Muscle layer of duodenum (tissue), 2 donors: Measurements from ENCODE around the gene NIBAN1.
"Not testable (repeated sequence)": the region's sequence is repeated elsewhere in the genome, so short reads cannot be mapped to it uniquely, and the experiment has no call there.

Experiments
- H3K27ac ChIP-seq: one replicate; pipeline ENCODE4 v1.7.0; 2013; ENCODE audit warnings: mild to moderate bottlenecking, low read length
- H3K27me3 ChIP-seq: one replicate; pipeline ENCODE4 v1.7.0; 2013; ENCODE audit warnings: low read depth, mild to moderate bottlenecking, control low read depth, low read length
- H3K36me3 ChIP-seq, 2 donors: one replicate each; pipeline ENCODE4 v1.7.0; 2013; ENCODE audit warnings: low read length in 2 of 2, control low read depth in 1 of 2, mild to moderate bottlenecking in 1 of 2; ENCODE audit not compliant: insufficient read depth in 2 of 2, control insufficient read depth in 1 of 2
- H3K4me1 ChIP-seq, 2 donors: one replicate each; pipeline ENCODE4 v1.7.0; 2013; ENCODE audit warnings: low read length in 2 of 2, mild to moderate bottlenecking in 2 of 2, control low read depth in 1 of 2, moderate library complexity in 1 of 2; ENCODE audit not compliant: insufficient read depth in 2 of 2, control insufficient read depth in 1 of 2
- H3K4me3 ChIP-seq, 2 donors: one replicate each; pipeline ENCODE4 v1.7.0; 2013; ENCODE audit warnings: low read length in 2 of 2, low read depth in 1 of 2, mild to moderate bottlenecking in 1 of 2
- H3K9me3 ChIP-seq, 2 donors: one replicate each; pipeline ENCODE4 v1.7.0; 2013; ENCODE audit warnings: low read length in 2 of 2, control low read depth in 1 of 2, mild to moderate bottlenecking in 1 of 2; ENCODE audit not compliant: control insufficient read depth in 1 of 2
- donor health status: healthy.

NIBAN1 gene, protein sequence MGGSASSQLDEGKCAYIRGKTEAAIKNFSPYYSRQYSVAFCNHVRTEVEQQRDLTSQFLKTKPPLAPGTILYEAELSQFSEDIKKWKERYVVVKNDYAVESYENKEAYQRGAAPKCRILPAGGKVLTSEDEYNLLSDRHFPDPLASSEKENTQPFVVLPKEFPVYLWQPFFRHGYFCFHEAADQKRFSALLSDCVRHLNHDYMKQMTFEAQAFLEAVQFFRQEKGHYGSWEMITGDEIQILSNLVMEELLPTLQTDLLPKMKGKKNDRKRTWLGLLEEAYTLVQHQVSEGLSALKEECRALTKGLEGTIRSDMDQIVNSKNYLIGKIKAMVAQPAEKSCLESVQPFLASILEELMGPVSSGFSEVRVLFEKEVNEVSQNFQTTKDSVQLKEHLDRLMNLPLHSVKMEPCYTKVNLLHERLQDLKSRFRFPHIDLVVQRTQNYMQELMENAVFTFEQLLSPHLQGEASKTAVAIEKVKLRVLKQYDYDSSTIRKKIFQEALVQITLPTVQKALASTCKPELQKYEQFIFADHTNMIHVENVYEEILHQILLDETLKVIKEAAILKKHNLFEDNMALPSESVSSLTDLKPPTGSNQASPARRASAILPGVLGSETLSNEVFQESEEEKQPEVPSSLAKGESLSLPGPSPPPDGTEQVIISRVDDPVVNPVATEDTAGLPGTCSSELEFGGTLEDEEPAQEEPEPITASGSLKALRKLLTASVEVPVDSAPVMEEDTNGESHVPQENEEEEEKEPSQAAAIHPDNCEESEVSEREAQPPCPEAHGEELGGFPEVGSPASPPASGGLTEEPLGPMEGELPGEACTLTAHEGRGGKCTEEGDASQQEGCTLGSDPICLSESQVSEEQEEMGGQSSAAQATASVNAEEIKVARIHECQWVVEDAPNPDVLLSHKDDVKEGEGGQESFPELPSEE

DNA sequence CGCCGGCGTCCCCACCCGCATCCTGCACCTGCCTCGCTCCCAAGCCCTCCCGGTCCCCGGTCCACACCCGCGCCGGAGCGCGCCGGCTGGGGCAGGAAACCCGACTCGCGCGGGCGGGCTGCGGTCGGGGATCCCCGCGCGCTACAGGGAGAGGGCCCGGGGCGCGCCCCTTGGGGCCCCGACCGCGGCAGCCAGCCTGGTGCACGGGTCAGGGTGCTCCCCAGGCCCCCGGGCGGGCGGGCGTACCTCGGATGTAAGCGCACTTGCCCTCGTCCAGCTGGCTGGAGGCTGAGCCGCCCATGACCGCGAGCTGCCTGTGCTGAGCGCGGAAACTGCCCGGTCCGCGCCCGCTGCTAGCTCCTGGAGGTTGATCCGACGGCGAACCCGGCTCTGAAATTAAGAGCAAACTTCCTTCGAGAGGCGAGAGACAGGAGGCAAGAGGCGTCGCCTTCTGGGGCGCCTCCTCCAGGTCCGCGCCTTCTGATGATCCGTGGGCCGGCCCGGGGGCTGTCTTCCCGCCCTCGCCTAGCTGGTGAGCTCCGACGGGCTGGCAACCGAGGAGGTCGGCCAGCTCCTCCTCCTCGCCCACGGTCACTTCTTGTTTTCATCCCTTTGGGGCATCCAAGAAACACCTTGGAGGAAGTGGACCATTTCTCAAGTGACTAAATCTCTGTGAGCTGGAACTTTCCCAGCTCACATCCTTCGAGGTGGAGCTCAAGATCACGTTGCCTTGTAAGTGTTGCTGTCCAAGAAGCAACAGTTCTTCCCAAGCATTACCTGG lies at the start of gene NIBAN1:
NIBAN1 (minus strand) TSS at position 453 of the 781 bp plus-strand sequence; CDS start at position 301, 152 bp downstream.
- Histone ChIP-seq H3K4me3 (peak within 1 kb of the TSS; percentile 85 to 94), H3K27me3 (no peaks in the 10 kb centered on the region), H3K4me1 (peaks cover 0 to 3% of the 10 kb centered on the region in 2 donors), H3K36me3 (no peaks in the 10 kb centered on the region), H3K27ac (peak within 1 kb of the TSS; percentile 83), H3K9me3 (no peaks in the 10 kb centered on the region)

DNA sequence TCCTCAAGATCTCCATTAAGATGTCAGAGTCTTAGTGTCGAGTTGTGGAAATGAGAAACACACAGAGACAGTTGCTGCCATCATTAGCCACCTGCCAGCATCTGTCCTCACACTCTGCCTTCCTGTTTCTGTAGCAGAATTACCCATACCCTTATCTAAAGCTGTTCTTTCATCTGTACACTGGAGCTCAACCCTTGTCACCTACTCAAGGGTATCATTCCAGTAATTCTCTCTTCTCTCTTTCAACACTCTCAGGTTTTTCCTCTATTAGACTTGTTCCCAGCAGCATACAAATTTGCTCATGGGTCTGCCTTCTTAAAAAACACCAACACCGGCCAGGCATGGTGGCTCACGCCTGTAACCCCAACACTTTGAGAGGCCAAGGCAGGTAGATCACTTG lies 43.7 kb upstream of the NIBAN1 start:
- H3K4me1 ChIP-seq: no peaks in the 10 kb centered on the region
- no peaks in the 10 kb centered on the region for H3K27me3 ChIP-seq
- H3K36me3 ChIP-seq: no peaks in the 10 kb centered on the region
- H3K9me3 ChIP-seq: no peaks in the 10 kb centered on the region
- no peak overlapping the region for H3K4me3 ChIP-seq
- H3K27ac ChIP-seq: no peak overlapping the region

DNA sequence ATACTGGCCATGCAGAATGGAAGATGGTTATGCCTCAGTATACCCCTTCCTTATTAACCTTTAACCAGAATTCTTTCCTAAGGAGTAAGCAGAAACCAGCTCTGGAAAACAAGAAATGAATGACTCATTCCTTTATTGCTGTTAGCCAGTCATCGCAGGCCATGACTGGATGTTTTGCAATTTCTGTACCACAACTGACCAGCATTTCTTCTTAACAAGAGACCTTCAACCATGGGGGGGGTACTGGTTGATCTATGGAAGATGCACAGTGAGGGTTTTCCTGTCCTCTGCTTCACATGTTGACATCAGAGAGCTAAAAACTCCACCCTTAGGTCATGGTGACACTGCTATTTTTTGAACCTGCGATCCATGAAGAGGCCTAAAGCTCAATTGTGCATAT lies 43.0 kb upstream of the NIBAN1 start:
- Histone ChIP-seq H3K27me3 (no peaks in the 10 kb centered on the region), H3K4me1 (no peaks in the 10 kb centered on the region), H3K27ac (no peak overlapping the region)

DNA sequence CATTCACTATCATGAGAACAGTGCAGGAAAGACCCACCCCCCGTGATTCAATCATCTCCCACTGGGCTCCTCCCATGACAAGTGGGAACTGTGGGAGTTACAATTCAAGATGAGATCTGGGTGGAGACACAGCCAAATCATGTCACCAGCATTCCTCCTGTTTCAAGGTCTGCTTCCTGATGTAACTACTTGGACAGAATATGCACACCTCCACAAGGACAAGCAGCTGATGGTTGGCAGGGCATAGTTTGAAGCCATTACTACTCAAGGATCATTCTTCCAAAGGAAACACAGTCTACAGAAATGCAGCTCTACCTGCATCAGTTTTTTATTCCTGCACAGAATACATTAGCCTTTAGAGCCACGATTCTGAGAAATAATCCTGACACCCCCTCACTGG lies 42.6 kb upstream of the NIBAN1 start:
- no peaks in the 10 kb centered on the region for H3K36me3 ChIP-seq
- no peak overlapping the region for H3K27ac ChIP-seq
- H3K4me1 ChIP-seq: no peaks in the 10 kb centered on the region
- no peaks in the 10 kb centered on the region for H3K9me3 ChIP-seq
- H3K4me3 ChIP-seq: no peak overlapping the region
- no peaks in the 10 kb centered on the region for H3K27me3 ChIP-seq

More for the DNA sequence above, 43.0 kb upstream of the NIBAN1 start:
- Histone ChIP-seq H3K9me3 (no peaks in the 10 kb centered on the region), H3K4me3 (no peak overlapping the region), H3K36me3 (no peaks in the 10 kb centered on the region)

DNA sequence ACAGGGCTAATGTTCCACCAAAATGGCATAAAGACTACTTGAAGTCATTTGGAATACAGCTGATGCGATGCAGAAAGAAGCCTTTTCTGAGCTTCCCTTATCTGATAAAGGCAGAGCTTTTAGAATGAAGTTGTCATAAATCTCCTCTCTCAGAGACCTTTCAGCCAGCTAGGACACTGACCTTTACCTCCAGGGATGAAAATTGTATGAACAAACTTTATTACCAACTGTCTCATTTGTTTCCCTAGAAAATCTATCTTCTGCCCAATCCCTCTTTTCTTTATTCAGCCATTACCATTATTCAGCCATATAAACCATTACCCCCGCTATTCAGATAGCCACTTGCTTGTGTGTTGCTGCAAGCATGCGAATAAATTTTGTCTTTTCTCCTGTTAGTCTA lies 41.3 kb upstream of the NIBAN1 start:
- Histone ChIP-seq H3K4me3 (no peak overlapping the region), H3K36me3 (no peaks in the 10 kb centered on the region), H3K27ac (no peak overlapping the region), H3K9me3 (no peaks in the 10 kb centered on the region), H3K27me3 (no peaks in the 10 kb centered on the region), H3K4me1 (no peaks in the 10 kb centered on the region)

DNA sequence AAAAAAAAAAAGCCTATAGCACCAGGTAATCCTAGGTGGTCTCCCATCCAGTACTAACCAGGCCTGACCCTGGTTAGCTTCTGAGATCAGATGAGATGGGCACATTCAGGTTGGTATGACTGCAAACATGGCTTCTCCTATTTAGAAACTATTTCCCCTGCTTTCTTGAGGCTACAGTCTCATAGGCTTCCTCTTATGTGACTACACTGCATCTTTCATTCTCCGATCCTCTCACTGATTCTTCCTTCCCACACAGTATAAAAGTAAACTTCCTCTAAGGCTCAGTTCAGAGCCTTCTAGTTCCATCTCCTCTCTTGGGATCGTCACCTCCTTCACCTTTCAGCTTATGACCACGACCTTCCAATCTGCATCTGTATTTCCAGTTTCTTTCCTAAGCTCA lies 40.6 kb upstream of the NIBAN1 start:
- Histone ChIP-seq H3K27ac (no peak overlapping the region), H3K4me3 (no peak overlapping the region), H3K9me3 (no peaks in the 10 kb centered on the region), H3K27me3 (no peaks in the 10 kb centered on the region), H3K36me3 (no peaks in the 10 kb centered on the region), H3K4me1 (no peaks in the 10 kb centered on the region)

DNA sequence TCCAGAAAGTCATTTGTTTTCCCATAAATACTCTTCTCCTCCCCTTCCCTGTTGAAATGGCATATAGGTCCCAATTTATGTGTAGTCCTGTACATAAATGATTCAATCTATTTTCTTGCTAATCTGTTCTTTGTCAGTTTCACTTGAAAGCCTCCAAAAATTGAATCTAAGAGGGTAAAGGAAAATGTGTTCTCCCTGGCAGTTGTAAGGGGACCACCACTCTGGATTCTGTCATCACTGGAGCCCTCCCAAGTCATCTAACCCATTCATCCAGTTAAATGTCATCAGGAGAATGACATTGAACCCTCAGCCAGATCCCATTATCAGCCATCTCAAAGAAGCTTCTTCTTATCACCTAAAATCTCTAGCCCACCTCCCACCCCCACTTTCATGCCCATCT lies 36.1 kb upstream of the NIBAN1 start:
- H3K27me3 ChIP-seq: no peaks in the 10 kb centered on the region
- H3K36me3 ChIP-seq: no peaks in the 10 kb centered on the region
- no peaks in the 10 kb centered on the region for H3K9me3 ChIP-seq
- no peaks in the 10 kb centered on the region for H3K4me1 ChIP-seq
- H3K27ac ChIP-seq: no peak overlapping the region
- no peak overlapping the region for H3K4me3 ChIP-seq

DNA sequence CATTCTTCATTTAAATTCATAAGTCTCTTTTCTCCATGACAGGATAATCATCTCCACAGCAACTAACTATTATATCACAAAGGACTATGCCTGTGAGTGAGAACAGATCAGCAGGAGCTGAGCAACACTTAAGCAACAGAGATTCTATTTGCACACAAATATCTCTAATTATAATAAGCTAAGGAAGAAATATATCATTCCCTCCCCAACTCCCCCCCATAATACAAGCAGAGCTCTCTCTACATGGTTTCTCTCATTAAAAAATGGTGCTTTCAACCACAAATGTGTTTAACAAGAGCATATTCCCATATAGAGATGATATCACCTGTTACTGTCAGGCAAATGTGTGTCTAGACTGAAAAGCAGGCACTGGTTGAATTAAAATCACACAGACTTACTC lies 34.5 kb upstream of the NIBAN1 start:
- no peaks in the 10 kb centered on the region for H3K27me3 ChIP-seq
- no peaks in the 10 kb centered on the region for H3K4me1 ChIP-seq
- no peak overlapping the region for H3K27ac ChIP-seq
- no peaks in the 10 kb centered on the region for H3K9me3 ChIP-seq
- H3K4me3 ChIP-seq: no peak overlapping the region
- no peaks in the 10 kb centered on the region for H3K36me3 ChIP-seq

DNA sequence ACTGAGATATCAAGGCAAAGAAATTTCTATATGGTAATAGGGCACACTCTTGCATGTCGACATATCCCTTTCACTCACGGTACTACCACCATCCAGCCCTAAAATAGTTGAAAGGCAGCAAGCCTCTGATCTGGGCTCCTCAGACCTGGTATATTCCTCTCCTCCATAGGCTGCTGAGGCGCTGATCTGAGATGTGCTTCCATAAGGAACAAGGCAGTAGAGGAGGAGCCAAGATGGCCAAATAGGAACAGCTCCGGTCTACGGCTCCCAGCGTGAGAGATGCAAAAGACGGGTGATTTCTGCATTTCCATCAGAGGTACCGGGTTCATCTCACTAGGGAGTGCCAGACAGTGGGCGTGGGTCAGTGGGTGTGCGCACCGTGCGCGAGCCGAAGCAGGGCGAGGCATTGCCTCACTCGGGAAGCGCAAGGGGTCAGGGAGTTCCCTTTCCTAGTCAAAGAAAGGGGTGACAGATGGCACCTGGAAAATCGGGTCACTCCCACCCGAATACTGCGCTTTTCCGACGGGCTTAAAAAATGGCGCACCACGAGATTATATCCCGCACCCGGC lies 27.1 kb upstream of the NIBAN1 start:
- H3K27me3 ChIP-seq, H3K27ac ChIP-seq, H3K36me3 ChIP-seq, H3K9me3 ChIP-seq, H3K4me3 ChIP-seq, H3K4me1 ChIP-seq: not testable (repeated sequence)

DNA sequence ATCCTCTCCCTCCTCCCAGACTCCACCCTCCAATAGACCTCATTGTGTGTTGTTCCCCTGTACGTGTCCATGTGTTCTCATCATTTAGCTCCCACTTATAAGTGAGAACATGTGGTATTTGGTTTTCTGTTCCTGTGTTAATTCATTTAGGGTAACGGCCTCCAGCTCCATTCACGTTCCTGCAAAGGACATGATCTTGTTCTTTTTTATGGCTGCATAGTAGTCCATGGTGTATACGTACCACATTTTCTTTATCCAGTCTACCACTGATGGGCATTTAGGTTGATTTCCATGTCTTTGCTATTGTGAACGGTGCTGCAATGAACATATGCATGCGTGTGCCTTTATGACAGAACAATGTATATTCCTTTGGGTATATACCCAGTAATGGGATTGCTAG lies 25.7 kb upstream of the NIBAN1 start:
- H3K27me3 ChIP-seq, H3K9me3 ChIP-seq, H3K27ac ChIP-seq, H3K4me1 ChIP-seq, H3K4me3 ChIP-seq, H3K36me3 ChIP-seq: not testable (repeated sequence)

DNA sequence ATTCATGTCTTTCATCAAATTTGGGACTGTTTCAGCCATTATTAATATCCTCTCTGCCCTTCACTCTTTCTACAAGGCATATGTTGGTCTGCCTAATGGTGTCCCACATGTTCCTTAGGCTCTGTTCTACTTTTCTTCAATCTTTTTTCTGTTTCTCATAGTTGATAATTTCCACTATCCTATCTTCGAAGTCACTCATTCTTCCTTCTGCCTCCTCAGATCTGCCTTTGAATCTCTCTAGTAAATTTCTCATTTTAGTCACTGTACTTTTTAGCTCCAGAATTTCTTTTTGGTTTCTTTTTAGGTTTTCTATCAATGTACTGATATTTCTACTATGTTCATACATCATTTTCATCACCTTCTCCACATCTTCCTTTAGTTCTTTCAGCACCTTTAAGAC lies 20.0 kb upstream of the NIBAN1 start:
- Histone ChIP-seq H3K4me1 (no peaks in the 10 kb centered on the region), H3K36me3 (no peaks in the 10 kb centered on the region), H3K27ac (no peak overlapping the region), H3K27me3 (no peaks in the 10 kb centered on the region), H3K9me3 (no peaks in the 10 kb centered on the region), H3K4me3 (no peak overlapping the region)
